Vagina (tissue), 2 donors: ENCODE results near the gene SPTLC1.

Experiments used
- CTCF ChIP-seq, 3 experiments: fragments of 450-650 bp in 2 of 3; fragments of 200-600 bp in 1 of 3; sonication (generic) in 1 of 3; IDR thresholded peaks; one replicate each; pipeline ENCODE4 v1.5.1; 2017 to 2019; ENCODE audit warnings: antibody characterized with exemption in 3 of 3, mild to moderate bottlenecking in 2 of 3, moderate library complexity in 2 of 3
- POLR2A ChIP-seq, 2 donors: fragments of 450-650 bp; IDR thresholded peaks; one replicate each; pipeline ENCODE4 v1.6.1; 2017; ENCODE audit warnings: antibody characterized with exemption in 2 of 2, mild to moderate bottlenecking in 2 of 2, moderate library complexity in 2 of 2
- POLR2AphosphoS5 ChIP-seq, 2 donors: sonication (generic); formaldehyde crosslinking; IDR thresholded peaks; one replicate each; pipeline ENCODE4 v1.9.0; 2017; ENCODE audit warnings: antibody characterized with exemption in 2 of 2, mild to moderate bottlenecking in 2 of 2, low read depth in 1 of 2; ENCODE audit not compliant: insufficient read depth in 1 of 2

- TF ChIP-seq CTCF (IDR thresholded peaks at IDR 0.05): peak; percentile 62 to 79 (median 76)
- no peak for TF ChIP-seq POLR2A (IDR thresholded peaks at IDR 0.05)
- peak in 1 of 2 donors; percentile 59 for TF ChIP-seq POLR2AphosphoS5 (IDR thresholded peaks at IDR 0.05; ENCODE audit: insufficient read depth in 1 of 2, low read depth in 1 of 2)
Observed at GRCh38 chr9:92133949-92134604, 18.9 kb upstream of the SPTLC1 start.
